ELR (cell line): ENCODE measurements around the gene MARCO.
"Not testable (repeated sequence)": the region's sequence is repeated elsewhere in the genome, so short reads cannot be mapped to it uniquely, and the experiment has no call there.

ENCODE experiments used
- DNase-seq: peaks from one replicate; pipeline ENCODE4 v3.0.0-alpha.2; 2015; ENCODE audit warnings: low read depth

MARCO gene

GRCh38 chr2:118932949-118933348, 9.0 kb upstream of the MARCO start:
- DNase-seq: no peak

- no peak for DNase-seq
Observed at GRCh38 chr2:118936306-118936705, 5.7 kb upstream of the MARCO start.

GRCh38 chr2:118936936-118937335, 5.1 kb upstream of the MARCO start:
- no peak for DNase-seq

GRCh38 chr2:118937817-118938216, 4.2 kb upstream of the MARCO start:
- no peak for DNase-seq

GRCh38 chr2:118939994-118940393, 2.0 kb upstream of the MARCO start:
- DNase-seq: no peak

- no peak for DNase-seq
Observed at GRCh38 chr2:118940486-118941120, 1.4 kb upstream of the MARCO start.

GRCh38 chr2:118943286-118943685, 1.3 kb downstream of the MARCO start:
- DNase-seq: no peak

GRCh38 chr2:118945881-118946280, 3.9 kb downstream of the MARCO start:
- DNase-seq: no peak

GRCh38 chr2:118948266-118948665, 6.3 kb downstream of the MARCO start:
- DNase-seq: not testable (repeated sequence)

- no peak for DNase-seq
Observed at GRCh38 chr2:118954297-118955060, 12.5 kb downstream of the MARCO start.

- no peak for DNase-seq
Observed at GRCh38 chr2:118965737-118966136, 23.7 kb downstream of the MARCO start.

- DNase-seq: no peak
Observed at GRCh38 chr2:118967124-118967880, 25.3 kb downstream of the MARCO start.

- no peak for DNase-seq
Observed at GRCh38 chr2:118968042-118968441, 26.0 kb downstream of the MARCO start.

GRCh38 chr2:118968961-118969733, 27.2 kb downstream of the MARCO start:
- no peak for DNase-seq

- no peak for DNase-seq
Observed at GRCh38 chr2:118969734-118970395, 27.9 kb downstream of the MARCO start.

- no peak for DNase-seq
Observed at GRCh38 chr2:118970396-118971135, 28.6 kb downstream of the MARCO start.

- no peak for DNase-seq
Observed at GRCh38 chr2:118971245-118972122, 29.5 kb downstream of the MARCO start.

GRCh38 chr2:118973542-118973951, 31.6 kb downstream of the MARCO start:
- no peak for DNase-seq

- peak; percentile 55 for DNase-seq
Observed at GRCh38 chr2:118974103-118974993, 32.4 kb downstream of the MARCO start.
